Measurements from ENCODE around the gene ANO2.

DNA sequence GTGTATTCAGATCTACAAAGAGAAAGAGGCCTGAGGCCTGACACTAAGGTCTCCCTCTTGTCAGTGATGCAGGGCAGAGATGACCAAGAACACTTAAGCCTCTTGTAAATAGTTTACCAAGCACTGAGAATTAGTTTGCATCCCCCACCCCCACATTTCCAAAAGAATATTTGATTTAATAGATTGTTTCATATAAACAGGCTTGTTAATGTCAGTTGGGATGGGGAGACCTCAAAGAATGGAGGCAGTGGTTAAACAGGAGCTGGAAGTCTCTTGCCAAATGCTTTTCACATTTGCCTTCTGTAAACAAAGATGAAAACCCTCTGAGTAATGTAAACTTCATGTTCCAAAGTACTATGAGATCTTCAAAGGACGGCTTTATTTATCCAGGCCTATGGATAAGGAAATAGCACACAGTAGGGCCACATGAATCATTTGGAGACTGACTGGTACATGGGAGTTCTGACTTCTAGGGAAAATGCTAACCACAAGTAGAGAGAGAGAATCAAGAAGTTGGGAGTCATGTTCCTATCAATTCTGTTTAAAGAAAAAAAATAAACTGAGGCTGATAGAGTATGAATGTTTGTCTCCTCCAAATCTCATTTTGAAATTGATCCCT, 234.7 kb downstream of the ANO2 start:
- TF ChIP-seq, protein P1, sequence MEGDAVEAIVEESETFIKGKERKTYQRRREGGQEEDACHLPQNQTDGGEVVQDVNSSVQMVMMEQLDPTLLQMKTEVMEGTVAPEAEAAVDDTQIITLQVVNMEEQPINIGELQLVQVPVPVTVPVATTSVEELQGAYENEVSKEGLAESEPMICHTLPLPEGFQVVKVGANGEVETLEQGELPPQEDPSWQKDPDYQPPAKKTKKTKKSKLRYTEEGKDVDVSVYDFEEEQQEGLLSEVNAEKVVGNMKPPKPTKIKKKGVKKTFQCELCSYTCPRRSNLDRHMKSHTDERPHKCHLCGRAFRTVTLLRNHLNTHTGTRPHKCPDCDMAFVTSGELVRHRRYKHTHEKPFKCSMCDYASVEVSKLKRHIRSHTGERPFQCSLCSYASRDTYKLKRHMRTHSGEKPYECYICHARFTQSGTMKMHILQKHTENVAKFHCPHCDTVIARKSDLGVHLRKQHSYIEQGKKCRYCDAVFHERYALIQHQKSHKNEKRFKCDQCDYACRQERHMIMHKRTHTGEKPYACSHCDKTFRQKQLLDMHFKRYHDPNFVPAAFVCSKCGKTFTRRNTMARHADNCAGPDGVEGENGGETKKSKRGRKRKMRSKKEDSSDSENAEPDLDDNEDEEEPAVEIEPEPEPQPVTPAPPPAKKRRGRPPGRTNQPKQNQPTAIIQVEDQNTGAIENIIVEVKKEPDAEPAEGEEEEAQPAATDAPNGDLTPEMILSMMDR (IDR thresholded peaks at IDR 0.05; ENCODE audit: low read depth, low read length), result no peak
- TF ChIP-seq, protein P2, sequence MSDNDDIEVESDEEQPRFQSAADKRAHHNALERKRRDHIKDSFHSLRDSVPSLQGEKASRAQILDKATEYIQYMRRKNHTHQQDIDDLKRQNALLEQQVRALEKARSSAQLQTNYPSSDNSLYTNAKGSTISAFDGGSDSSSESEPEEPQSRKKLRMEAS (IDR thresholded peaks at IDR 0.05; ENCODE audit: low read depth, low read length), result no peak

Measured in NB4 (cell line).